IMR-90 (cell line): ENCODE measurements around the gene MGAT5B. TPM values are rescaled to one million over a fixed set of nuclear protein-coding genes. Genes with fewer than 3 reads are reported as not detected.

ENCODE experiments used
- ATAC-seq: fragments of 200-7000 bp; cut with Tn5 transposase; 2 replicates; pipeline ENCODE4 v1.9.1; 2020; ENCODE audit warnings: low read depth, mild to moderate bottlenecking, moderate library complexity
- BruUV-seq: library from RNA; stranded (reverse); fragments of 400-500 nt; replicated peaks from 2 replicates; lab custom pipeline; 2021; lab: Mats Ljungman, UMichigan
- CTCF ChIA-PET: fragments of 300-600 bp; formaldehyde crosslinking; extraction: SDS; loops from one replicate; lab custom pipeline; 2021; ENCODE audit warnings: antibody characterized with exemption; lab: Yijun Ruan, JAX
- POLR2A ChIA-PET: fragments of 300-600 bp; sonication (Branson Sonifier 250); formaldehyde crosslinking; loops from one replicate; lab custom pipeline; 2022; ENCODE audit warnings: antibody characterized with exemption; ENCODE audit not compliant: unreplicated experiment; lab: Charles Lee
- DNase-seq: peaks from one replicate; pipeline ENCODE4 v3.0.0; 2013
- H2AFZ ChIP-seq: replicated peaks from 2 replicates; pipeline ENCODE3; 2013; ENCODE audit warnings: low read length, mild to moderate bottlenecking; ENCODE audit not compliant: poor library complexity
- H2AK5ac ChIP-seq: 2 replicates; pipeline ENCODE4 v1.6.1; 2013; ENCODE audit warnings: low read depth, low read length, inconsistent platforms
- H2AK9ac ChIP-seq: replicated peaks from 2 replicates; pipeline ENCODE3; 2013; ENCODE audit warnings: mild to moderate bottlenecking, low read depth, low read length, moderate library complexity; ENCODE audit not compliant: poor library complexity
- H2BK120ac ChIP-seq: 2 replicates; pipeline ENCODE4 v1.6.1; 2013; ENCODE audit warnings: low read depth, low read length, inconsistent platforms
- H2BK15ac ChIP-seq: 3 replicates; pipeline ENCODE4 v1.6.1; 2013; ENCODE audit warnings: low read depth, low read length, inconsistent platforms
- H2BK20ac ChIP-seq: 2 replicates; pipeline ENCODE4 v1.6.1; 2013; ENCODE audit warnings: low read depth, mild to moderate bottlenecking, inconsistent platforms, low read length, moderate library complexity
- H2BK5ac ChIP-seq: 2 replicates; pipeline ENCODE4 v1.6.1; 2013; ENCODE audit warnings: mild to moderate bottlenecking, low read depth, low read length, inconsistent platforms; ENCODE audit not compliant: poor library complexity, severe bottlenecking
- H3K14ac ChIP-seq: replicated peaks from 2 replicates; pipeline ENCODE4 v1.6.1; 2013; ENCODE audit warnings: low read depth, low read length, inconsistent platforms
- H3K18ac ChIP-seq: 2 replicates; pipeline ENCODE4 v1.6.1; 2013; ENCODE audit warnings: low read depth, low read length, control low read depth
- H3K23ac ChIP-seq: 2 replicates; pipeline ENCODE4 v1.6.1; 2013; ENCODE audit warnings: low read depth, low read length, inconsistent platforms
- H3K27ac ChIP-seq: 2 replicates; pipeline ENCODE4 v1.5.1; 2013; ENCODE audit warnings: mild to moderate bottlenecking, control low read depth, low read length; ENCODE audit not compliant: insufficient read depth
- H3K27me3 ChIP-seq: 2 replicates; pipeline ENCODE4 v1.6.1; 2013; ENCODE audit warnings: low read length; ENCODE audit not compliant: control insufficient read depth, insufficient read depth
- H3K36me3 ChIP-seq: 2 replicates; pipeline ENCODE4 v1.6.1; 2013; ENCODE audit warnings: low read length, mixed read lengths; ENCODE audit not compliant: control insufficient read depth, insufficient read depth
- H3K4ac ChIP-seq: 2 replicates; pipeline ENCODE4 v1.6.1; 2013; ENCODE audit warnings: low read depth, low read length, inconsistent platforms
- H3K4me1 ChIP-seq: 2 replicates; pipeline ENCODE4 v1.6.1; 2013; ENCODE audit warnings: low read length, mixed read lengths; ENCODE audit not compliant: control insufficient read depth, insufficient read depth
- H3K4me2 ChIP-seq: 2 replicates; pipeline ENCODE4 v1.6.1; 2013; ENCODE audit warnings: low read depth, mild to moderate bottlenecking, control low read depth, low read length, moderate library complexity
- H3K4me3 ChIP-seq: 2 replicates; pipeline ENCODE4 v1.5.1; 2013; ENCODE audit warnings: low read depth, mild to moderate bottlenecking, control low read depth, low read length, moderate library complexity; ENCODE audit not compliant: insufficient read depth
- H3K56ac ChIP-seq: 2 replicates; pipeline ENCODE4 v1.6.1; 2013; ENCODE audit warnings: low read length, inconsistent platforms; ENCODE audit not compliant: insufficient read depth; ENCODE audit errors: extremely low read depth
- H3K79me1 ChIP-seq, 2 experiments: 2 replicates each; pipeline ENCODE4 v1.6.1; 2013; ENCODE audit warnings: low read length in 2 of 2, inconsistent platforms in 1 of 2, low read depth in 1 of 2
- H3K9ac ChIP-seq: 2 replicates; pipeline ENCODE4 v1.6.1; 2013; ENCODE audit warnings: low read depth, low read length, control low read depth
- H3K9me1 ChIP-seq: 2 replicates; pipeline ENCODE4 v1.6.1; 2013; ENCODE audit warnings: low read length, inconsistent platforms; ENCODE audit not compliant: insufficient read depth
- H3K9me3 ChIP-seq: 2 replicates; pipeline ENCODE4 v1.6.1; 2013; ENCODE audit warnings: low read length; ENCODE audit not compliant: control insufficient read depth, insufficient read depth
- H4K20me1 ChIP-seq: 2 replicates; pipeline ENCODE4 v1.6.1; 2013; ENCODE audit warnings: low read length, inconsistent platforms; ENCODE audit not compliant: insufficient read depth
- H4K5ac ChIP-seq: 2 replicates; pipeline ENCODE4 v1.6.1; 2013; ENCODE audit warnings: mild to moderate bottlenecking, low read depth, low read length, control low read depth
- H4K8ac ChIP-seq, 2 experiments: 2 replicates each; pipeline ENCODE4 v1.6.1; 2013; ENCODE audit warnings: low read depth in 2 of 2, low read length in 2 of 2, control low read depth in 1 of 2, inconsistent platforms in 1 of 2
- H4K91ac ChIP-seq: 2 replicates; pipeline ENCODE4 v1.6.1; 2013; ENCODE audit warnings: low read depth, low read length, inconsistent platforms; ENCODE audit not compliant: insufficient read depth
- CHD1 ChIP-seq: IDR thresholded peaks from 2 replicates; pipeline ENCODE4 v1.6.1; 2012; ENCODE audit warnings: low read depth, low read length, improper control_type of control experiment
- CTCF ChIP-seq: conservative IDR thresholded peaks from 2 replicates; pipeline ENCODE4 v1.5.1; 2012; ENCODE audit warnings: mild to moderate bottlenecking, low read depth, low read length, improper control_type of control experiment
- ELK1 ChIP-seq: fragments of 150-350 bp; IDR thresholded peaks from 2 replicates; pipeline ENCODE4 v1.6.1; 2016; ENCODE audit warnings: low read depth, mild to moderate bottlenecking, low read length, moderate library complexity, borderline replicate concordance
- FOS ChIP-seq: fragments of 150-350 bp; IDR thresholded peaks from 2 replicates; pipeline ENCODE4 v1.6.1; 2016; ENCODE audit warnings: low read depth, low read length
- MAFK ChIP-seq: IDR thresholded peaks from 2 replicates; pipeline ENCODE4 v1.6.1; 2012; ENCODE audit warnings: low read depth, low read length, improper control_type of control experiment
- MAZ ChIP-seq: IDR thresholded peaks from 2 replicates; pipeline ENCODE4 v1.6.1; 2012; ENCODE audit warnings: low read depth, mild to moderate bottlenecking, low read length, improper control_type of control experiment, moderate library complexity, borderline replicate concordance
- MXI1 ChIP-seq: IDR thresholded peaks from 2 replicates; pipeline ENCODE4 v1.6.1; 2012; ENCODE audit warnings: low read depth, mild to moderate bottlenecking, low read length, moderate library complexity, borderline replicate concordance
- NFE2L2 ChIP-seq: fragments of 150-350 bp; IDR thresholded peaks from 2 replicates; pipeline ENCODE4 v1.6.1; 2016; ENCODE audit warnings: low read depth, mild to moderate bottlenecking, low read length
- POLR2A ChIP-seq: IDR thresholded peaks from 2 replicates; pipeline ENCODE4 v1.6.1; 2012; ENCODE audit warnings: mild to moderate bottlenecking, low read depth, low read length
- RAD21 ChIP-seq: IDR thresholded peaks from 2 replicates; pipeline ENCODE4 v1.6.1; 2012; ENCODE audit warnings: low read length, improper control_type of control experiment
- RCOR1 ChIP-seq: IDR thresholded peaks from 2 replicates; pipeline ENCODE4 v1.6.1; 2012; ENCODE audit warnings: mild to moderate bottlenecking, low read length, improper control_type of control experiment; ENCODE audit not compliant: insufficient replicate concordance
- RFX5 ChIP-seq: IDR thresholded peaks from 2 replicates; pipeline ENCODE4 v1.8.0; 2012; ENCODE audit warnings: low read depth, mild to moderate bottlenecking, low read length, moderate library complexity
- SMC3 ChIP-seq: fragments of 150-350 bp; IDR thresholded peaks from 2 replicates; pipeline ENCODE4 v1.6.1; 2016; ENCODE audit warnings: low read depth, mild to moderate bottlenecking, antibody characterized with exemption, low read length, moderate library complexity
- WGBS, 2 experiments: methylation state at CpG; one replicate each; pipeline versions ENCODE4 v1.1.5 to v1.1.7; 2013; ENCODE audit warnings: missing lambda C conversion rate in 2 of 2; ENCODE audit not compliant: insufficient read length in 1 of 2; ENCODE audit errors: extremely low coverage in 2 of 2; 5-methylcytosine and 5-hydroxymethylcytosine counted together
- dilution Hi-C: fragments of 300-500 bp; cut with HindIII; formaldehyde crosslinking; loops from one replicate; pipeline ENCODE4 v1.14.3; 2018; ENCODE audit warnings: low sequenced_read_pairs; ENCODE audit not compliant: unreplicated experiment
- in situ Hi-C: fragments of 300-500 bp; cut with MboI; formaldehyde crosslinking; loops from 3 replicates; pipeline ENCODE4 v1.14.3; 2019; ENCODE audit warnings: low sequenced_read_pairs, inconsistent platforms, mixed read lengths
- intact Hi-C: fragments of 100-400 bp; cut with micrococcal nuclease; formaldehyde crosslinking; loops from 2 replicates; pipeline ENCODE4 v1.10.0; 2022
- polyA plus RNA-seq, 3 experiments: library from polyadenylated mRNA; depleted of rRNA; stranded (reverse); fragments of >200 nt; gene quantifications; 2 replicates each; pipeline ENCODE4 v1.2.3, GENCODE V29; 2012; ENCODE audit warnings: low replicate concordance in 1 of 3
- total RNA-seq: library from RNA; depleted of rRNA; stranded (reverse); fragments of >200 nt; gene quantifications from 2 replicates; pipeline ENCODE4 v1.2.3, GENCODE V29; 2012

The MGAT5B gene
- total and polyA plus RNA-seq, 2 of the 4 experiments (the other 2 are of a cell fraction) = 0.54 to 2.0 TPM

- 95% methylated on average over 8 of the region's 27 CpGs; no CpG with 5 or more reads in 1 of the 2 experiments for WGBS, 2 experiments
- no peak overlapping the region for H3K9ac ChIP-seq
- H3K4me3 ChIP-seq = no peak overlapping the region
- H3K27ac ChIP-seq = no peak overlapping the region
- H3K56ac ChIP-seq = no peak overlapping the region
- H2BK15ac ChIP-seq = no peak overlapping the region
- DNase-seq = no peak
- H3K79me1 ChIP-seq = no peaks in the 10 kb centered on the region
- ATAC-seq = no peak
- no peak overlapping the region for H3K4me2 ChIP-seq
- H2BK20ac ChIP-seq = no peak overlapping the region
- H4K91ac ChIP-seq = no peak overlapping the region
- dilution Hi-C loops (no loop called here), intact Hi-C loops (no loop called here), in situ Hi-C loops (no loop called here)
- TF ChIP-seq CHD1 (no peak), FOS (no peak), CTCF (no peak), MAFK (no peak), RCOR1 (no peak), ELK1 (no peak), SMC3 (no peak), POLR2A (no peak), NFE2L2 (no peak), RFX5 (no peak), MAZ (no peak), MXI1 (no peak), RAD21 (no peak)
- H3K23ac ChIP-seq = no peak overlapping the region
- no peak overlapping the region for H4K8ac ChIP-seq
- H3K4me1 ChIP-seq = no peaks in the 10 kb centered on the region
- H3K36me3 ChIP-seq = no peaks in the 10 kb centered on the region
- POLR2A ChIA-PET = no interaction called here
- H3K4ac ChIP-seq = no peak overlapping the region
- no peak overlapping the region for H2BK5ac ChIP-seq
- H2AK5ac ChIP-seq = no peak overlapping the region
- H3K18ac ChIP-seq = no peak overlapping the region
- CTCF ChIA-PET = no interaction called here
- H4K5ac ChIP-seq = no peak overlapping the region
- BruUV-seq = no TSS peak
- H2BK120ac ChIP-seq = no peak overlapping the region
- no peaks in the 10 kb centered on the region for H4K20me1 ChIP-seq
- no peaks in the 10 kb centered on the region for H3K9me3 ChIP-seq
- H3K9me1 ChIP-seq = no peaks in the 10 kb centered on the region
- H3K14ac ChIP-seq = no peak overlapping the region
- H2AK9ac ChIP-seq = no peak overlapping the region
- no peak overlapping the region for H2AFZ ChIP-seq
- peaks cover 13% of the 10 kb centered on the region; the same call in 1 of the 2 replicates for H3K27me3 ChIP-seq
These were observed 80.6 kb downstream of the MGAT5B start for GRCh38 chr17:76948726-76949342.
